OCI-LY1 (cell line): Measurements from ENCODE around the gene ACKR2.

ENCODE experiments used
- CTCF ChIP-seq: fragments of 200-600 bp; sonication (generic), shearing (Covaris generic); IDR thresholded peaks from 2 replicates; pipeline ENCODE4 v1.5.1; 2017; ENCODE audit warnings: mild to moderate bottlenecking, antibody characterized with exemption, low read length, moderate library complexity, mixed read lengths
- EZH2 ChIP-seq: fragments of 200-600 bp; sonication (generic), shearing (Covaris generic); IDR thresholded peaks from 2 replicates; pipeline ENCODE4 v1.8.0; 2017; ENCODE audit warnings: borderline replicate concordance, mixed run types, mild to moderate bottlenecking, antibody characterized with exemption, low read length, moderate library complexity, mixed read lengths

GRCh38 chr3:42856544-42856943 is 47.3 kb downstream of the ACKR2 start:
- TF ChIP-seq CTCF (no peak), EZH2 (no peak)
